Kidney capillary endothelial cell (primary cell): ENCODE measurements around the gene HBP1.
"Not testable (repeated sequence)": the region's sequence is repeated elsewhere in the genome, so short reads cannot be mapped to it uniquely, and the experiment has no call there.

Experiments
- DNase-seq: peaks from one replicate; pipeline ENCODE4 v3.0.0-alpha.2; 2018; ENCODE audit warnings: low spot score

HBP1 gene

DNA sequence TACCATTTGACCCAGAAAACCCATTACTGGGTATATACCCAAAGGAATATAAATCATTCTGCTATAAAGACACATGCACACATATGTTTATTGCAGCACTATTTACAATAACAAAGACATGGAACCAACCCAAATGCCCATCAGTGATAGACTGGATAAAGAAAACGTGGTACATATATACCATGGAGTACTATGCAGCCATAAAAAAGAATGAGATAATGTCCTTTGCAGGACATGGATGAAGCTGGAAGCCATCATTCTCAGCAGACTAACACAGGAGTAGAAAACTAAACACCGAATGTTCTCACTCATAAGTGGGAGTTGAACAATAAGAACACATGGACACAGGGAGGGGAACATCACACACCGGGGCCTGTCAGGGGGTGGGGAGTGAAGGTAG is 13.1 kb upstream of the HBP1 start:
- not testable (repeated sequence) for DNase-seq

DNA sequence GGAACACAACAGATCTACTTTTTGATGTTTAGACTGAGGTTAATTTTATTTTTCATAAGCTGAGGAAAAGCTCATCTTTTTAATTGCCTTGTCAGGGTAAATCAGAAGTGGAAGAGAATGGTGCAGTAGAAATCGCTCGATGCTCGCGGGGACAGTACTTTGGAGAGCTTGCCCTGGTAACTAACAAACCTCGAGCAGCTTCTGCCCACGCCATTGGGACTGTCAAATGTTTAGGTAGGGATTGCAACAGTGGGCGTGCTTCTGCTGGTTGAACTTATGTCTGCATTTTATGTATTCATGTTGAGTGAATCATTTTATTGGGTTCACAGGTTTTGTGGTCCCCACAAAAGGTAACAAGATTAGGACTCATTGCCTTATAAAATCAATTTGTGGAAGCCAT is 11.7 kb upstream of the HBP1 start:
- no peak for DNase-seq

DNA sequence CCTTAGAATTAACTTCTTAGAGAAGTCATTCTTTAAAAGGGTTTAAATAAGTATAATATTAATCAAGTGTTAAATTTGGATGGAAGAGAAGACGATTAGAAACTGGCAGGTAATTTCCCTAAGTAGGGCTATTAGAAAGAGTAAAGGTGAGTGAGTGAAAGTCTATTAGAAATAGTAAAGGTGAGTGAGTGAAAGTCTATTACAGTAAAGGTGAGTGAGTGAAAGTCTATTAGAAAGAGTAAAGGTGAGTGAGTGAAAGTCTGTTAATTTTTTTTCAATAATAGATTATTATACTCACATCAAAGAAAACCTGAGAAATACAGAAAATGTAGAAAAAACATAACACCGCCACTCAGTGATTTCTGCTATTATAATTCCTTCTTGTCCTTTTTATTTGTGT is 10.8 kb upstream of the HBP1 start:
- no peak for DNase-seq

DNA sequence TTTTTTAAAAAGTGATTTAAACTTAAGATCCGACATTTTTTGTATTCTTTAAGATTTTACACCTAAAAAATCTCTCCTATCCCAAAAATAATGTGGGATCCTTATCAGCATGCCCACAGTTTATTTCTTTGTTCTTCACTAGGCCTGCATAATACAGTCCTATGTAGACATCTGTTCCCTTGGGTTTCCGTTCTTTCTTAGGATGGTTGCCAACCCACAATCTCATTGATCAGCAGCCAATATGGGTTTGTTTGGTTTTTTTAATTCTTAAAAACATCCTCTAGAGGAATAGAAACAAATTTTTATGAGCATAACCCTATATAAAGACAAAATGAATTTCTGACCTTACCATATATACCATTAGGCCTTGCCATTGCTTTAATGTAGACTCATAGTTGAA is 8.4 kb upstream of the HBP1 start:
- no peak for DNase-seq

DNA sequence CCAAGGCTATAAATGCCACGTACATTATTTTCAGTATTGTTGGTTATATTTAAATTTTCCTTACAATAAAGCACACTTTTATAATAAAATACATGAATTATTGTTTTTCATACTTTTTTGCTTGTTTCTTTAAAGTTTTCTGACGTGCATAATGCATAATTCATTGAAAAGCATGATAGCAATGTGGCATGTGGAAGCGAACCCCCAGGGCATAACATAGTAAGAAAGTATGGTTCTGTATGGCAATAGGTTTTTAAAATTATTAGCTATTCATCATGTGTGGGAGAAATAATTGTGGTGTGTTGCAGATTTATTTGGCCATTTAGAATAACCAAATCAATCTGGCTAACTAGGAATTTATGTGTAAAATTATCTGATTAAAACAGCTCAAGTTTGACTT is 7.4 kb upstream of the HBP1 start:
- DNase-seq = no peak

DNA sequence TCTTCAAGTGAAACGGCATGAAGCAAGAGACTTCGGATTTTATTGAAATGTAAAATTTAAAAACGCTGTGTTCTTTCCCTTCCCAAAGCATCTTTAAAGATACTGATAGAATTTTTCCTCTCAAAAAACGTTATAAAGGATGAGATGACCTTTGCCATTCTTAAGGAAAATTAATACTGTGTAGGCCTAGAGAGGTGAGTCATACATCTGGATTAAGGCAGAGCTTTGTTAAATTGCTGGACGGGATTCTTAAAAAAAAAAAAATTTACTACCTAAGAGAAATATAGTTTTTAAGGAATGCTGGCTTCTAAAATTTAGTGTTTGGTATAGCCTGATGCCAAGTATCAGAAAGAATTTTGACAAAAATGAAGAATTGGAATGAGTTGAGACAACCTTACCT is 6.3 kb upstream of the HBP1 start:
- no peak for DNase-seq

DNA sequence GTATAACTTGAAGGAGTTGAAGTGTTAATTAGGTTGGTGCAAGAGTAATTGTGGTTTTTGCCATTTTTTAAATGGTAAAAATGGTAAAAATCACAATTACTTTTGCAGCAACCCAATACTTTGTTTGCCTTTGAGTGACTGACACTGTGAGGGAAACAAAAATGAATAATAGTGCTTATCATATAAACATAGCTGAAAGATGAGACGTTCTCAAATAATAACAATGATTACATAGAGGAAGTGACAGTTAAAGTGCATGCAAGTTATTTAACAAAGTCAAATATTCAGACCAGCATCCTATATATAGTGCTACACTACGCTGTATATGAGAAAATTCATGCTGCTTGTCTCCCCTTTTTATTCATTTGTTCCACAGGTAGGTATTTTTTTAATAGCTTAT is 4.7 kb upstream of the HBP1 start:
- peak; percentile 60 for DNase-seq

DNA sequence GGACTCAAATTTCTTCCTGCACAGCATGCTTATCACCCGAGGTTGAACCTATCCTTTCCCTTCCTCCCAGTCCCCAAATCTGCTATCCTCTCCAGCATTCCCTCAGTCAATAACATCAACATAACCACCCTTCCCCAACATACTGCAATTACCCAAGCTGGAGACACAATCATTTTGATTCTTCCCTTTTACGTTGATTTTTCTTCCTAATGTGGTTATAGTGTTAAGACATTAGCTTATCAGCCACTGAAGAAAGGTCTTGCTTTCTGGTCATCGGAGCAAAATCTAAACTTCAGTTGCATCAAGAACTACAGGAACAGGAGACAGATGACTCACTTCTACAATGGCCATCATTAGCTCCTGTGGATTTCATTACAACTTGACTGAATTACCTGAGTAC is 3.5 kb upstream of the HBP1 start:
- DNase-seq = no peak

DNA sequence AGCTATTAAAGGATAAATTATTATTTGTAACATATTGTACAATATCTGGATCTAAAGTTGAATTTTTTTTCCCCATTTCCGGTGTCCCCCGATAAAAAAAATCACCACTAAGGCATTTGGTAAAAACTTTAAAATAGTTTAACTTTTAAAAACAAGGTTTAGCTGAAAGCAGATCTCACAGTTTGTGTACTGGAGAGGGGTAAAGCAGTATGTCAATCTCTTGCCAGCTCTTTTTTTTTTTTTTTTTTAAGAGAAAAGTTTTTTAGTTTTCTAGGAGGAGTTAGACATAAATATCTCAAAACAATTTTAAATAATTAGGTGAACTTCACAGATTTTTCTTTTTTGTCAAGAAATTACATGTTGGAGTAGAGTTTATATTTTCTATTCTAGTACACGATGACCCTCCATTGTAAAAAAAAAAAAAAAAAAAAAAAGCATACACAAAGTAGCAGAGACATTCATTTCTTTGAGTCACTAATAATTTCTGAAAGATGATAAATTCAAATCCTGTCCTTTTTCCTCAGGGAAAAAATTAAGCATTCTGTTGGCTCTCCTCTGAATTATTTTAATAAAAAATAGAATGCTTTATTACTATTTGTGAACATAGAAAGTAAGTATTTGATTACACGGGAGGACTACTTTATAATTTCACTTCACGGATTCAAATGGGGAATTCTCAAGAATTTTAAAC is 1.9 kb upstream of the HBP1 start:
- DNase-seq = no peak

DNA sequence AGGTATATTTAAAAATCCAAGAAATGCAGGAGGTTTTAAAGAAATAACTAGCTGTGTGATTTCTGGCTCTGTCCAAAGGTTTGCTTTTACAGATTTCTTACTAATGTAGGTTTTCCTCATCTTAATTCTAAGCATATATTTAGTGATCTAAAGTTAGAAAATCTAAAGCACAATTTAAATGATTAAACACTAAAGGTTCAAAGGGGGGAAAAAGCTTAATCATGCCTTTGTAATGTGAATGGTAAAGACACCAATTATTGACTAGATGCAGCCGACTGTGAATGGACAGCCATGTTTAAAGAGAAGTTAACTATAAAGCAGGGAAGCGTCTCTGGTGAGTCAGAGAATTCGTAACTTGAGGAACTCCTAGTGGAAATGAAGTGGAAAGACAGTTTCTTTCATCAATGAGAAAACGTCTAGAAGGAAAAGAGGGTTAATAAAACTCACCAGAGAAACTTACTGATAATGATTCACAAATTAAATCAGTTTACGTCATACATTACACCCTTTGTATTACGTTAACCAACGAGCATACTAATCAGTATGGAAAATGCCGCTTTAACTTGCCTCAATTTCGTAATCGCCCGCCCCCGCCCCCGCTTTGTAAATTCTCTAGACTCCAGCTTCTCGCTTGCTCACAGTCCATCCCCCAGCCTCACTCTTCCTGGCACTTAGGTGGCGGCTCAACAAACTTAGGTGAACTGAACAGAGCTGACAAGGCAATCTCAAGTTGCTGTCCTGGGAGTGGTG is 1.1 kb upstream of the HBP1 start:
- DNase-seq = peak; percentile 93

DNA sequence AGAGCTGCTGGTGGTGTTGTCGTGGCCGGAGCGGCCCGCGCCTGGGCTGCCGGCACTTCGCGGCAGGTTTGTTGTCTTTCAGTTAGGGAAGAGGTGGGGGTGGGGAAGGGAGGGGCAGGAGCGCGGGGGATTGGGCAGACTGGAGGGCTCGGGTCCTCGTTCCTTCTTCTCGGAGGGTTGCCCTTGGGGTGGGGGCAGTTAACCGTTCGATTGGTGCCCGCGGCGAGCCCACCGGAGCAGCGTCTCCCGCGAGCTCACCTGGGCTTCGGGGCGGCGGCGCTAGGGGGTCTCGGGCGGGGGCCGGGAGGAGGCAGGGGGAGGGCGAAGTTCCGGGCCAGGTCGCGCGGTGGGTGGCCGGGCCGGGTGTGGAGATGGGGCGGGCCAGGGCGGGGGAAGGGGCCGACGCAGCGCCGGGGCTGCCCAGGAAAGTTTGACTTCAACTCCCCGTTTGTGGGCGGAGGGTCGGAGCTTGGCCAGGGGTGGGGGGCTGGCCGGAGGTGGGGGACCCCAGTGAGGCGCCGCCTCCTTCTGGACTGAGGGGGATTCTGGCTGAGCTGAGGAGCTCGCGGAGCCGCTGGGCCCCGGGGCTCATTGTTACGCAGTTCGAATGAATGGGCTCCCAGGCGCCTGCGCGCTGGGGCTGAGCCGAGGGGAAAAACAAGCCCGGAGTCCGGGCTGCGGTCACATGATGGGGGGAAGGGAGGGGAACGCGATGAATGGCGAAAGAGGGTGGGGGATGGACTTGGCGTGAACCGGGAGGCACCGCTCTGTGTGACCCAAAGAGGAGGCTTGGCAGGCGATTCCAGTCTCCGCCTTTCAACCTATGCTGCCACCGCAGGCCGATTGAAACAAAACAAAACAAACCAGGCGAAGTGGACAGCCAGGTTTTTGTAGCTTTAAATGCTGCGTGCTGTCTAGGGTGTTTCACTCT is 582 bp downstream of the HBP1 start:
- peak; percentile 89 for DNase-seq

DNA sequence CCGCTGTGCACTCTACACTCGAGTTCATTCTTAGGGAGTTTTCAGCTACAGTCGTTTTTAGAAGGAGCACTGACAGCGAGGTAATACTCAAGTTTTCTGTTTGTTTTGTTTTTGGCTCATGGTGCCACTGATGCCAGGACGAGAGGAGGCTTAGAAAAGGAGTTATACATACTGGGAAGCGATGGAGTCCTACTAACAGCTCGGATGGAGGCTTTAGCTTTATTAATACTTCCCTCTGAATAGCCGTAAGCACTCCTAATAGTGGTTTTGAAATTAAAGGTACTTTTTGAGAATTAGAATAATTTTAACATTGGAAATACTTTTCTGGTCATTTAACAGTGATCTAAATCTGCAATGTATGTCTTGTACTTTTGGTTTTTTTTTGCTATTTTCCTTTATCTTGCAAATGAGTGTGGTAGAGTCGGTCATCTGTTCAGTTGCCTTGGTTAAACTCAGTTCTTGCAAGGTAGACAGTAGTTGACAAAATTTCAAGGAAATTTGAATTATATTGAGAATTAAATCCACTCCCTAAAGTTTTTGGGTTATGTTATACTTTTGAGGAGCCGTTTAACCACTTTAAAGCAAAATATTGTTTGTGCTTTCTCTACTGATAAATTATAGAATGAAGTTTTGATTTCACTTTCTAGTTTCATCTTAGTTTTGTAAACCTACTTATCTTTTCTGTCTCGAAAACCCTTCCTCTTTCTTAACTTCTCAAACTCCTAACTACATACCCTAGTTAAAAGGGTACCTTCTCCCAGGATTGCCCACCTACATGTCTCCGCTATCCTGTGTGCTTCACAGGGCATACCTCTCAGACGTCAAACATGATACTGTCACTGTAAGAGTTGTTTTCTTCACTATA is 1.5 kb downstream of the HBP1 start:
- no peak for DNase-seq

DNA sequence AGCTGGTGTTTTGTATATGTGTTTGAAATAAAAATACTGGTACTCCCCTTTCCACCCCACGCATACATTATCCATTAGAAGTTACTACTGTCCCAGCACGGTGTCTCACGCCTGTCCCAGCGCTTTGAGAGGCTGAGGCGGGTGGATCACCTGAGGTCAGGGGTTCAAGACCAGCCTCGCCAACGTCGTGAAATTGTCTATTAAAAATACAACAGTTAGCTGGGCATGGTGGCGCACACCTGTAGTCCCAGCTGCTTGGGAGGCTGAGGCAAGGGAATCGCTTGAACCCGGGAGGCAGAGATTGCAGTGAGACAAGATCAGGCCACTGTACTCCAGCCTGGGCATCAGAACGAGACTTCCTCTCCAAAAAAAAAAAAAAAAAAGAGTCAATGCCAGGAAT is 2.7 kb downstream of the HBP1 start:
- no peak for DNase-seq

DNA sequence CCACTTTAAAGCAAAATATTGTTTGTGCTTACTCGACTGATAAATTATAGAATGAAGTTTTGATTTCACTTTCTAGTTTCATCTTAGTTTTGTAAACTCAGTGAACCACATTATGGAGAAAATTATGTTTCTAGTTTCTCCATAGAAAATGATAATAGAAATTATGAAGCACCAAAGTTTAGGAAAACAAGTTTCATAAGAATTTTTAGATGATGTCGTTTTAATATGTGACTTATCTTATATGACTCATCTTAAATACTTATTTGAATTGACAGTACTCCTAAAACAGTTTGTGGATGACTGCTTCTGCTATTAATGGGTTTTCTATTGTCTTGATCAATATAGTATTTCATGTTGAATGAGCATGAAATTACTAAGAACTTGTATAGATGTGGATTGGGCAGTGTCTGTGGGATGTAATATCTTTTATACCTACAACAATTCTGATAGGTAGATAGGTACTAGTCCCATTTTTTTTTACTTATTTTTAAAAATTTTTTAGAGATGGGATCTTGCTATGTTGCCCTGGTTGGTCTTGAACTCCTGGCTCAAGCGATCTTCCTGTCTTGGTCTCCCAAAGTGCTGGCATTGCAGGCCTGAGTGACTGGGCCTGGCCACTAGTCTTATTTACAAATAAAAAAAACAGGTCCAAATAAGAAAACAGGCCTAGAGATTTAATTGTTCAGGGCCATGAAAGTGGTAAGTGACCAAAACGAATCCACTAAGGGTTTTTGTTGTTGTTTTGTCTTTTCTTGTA is 3.7 kb downstream of the HBP1 start:
- DNase-seq = no peak

DNA sequence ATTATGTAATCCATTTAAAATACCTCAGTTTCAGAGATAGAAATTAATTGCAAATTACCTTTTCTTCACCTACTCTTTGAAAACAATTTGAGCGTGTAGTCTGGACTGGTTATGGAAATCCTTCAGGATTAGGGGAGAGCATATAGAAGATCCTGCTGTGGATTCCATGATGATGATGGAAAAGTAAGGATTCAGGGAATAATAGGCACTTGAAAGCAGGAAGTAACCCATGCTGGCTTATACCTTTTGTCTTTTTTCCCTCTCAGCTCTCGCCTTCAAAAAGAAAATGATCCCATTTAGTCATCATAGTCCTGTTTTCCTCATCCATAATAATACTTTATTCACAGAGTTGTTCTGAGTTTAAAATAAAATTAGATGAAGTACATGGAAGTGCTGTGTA is 4.4 kb downstream of the HBP1 start:
- no peak for DNase-seq

DNA sequence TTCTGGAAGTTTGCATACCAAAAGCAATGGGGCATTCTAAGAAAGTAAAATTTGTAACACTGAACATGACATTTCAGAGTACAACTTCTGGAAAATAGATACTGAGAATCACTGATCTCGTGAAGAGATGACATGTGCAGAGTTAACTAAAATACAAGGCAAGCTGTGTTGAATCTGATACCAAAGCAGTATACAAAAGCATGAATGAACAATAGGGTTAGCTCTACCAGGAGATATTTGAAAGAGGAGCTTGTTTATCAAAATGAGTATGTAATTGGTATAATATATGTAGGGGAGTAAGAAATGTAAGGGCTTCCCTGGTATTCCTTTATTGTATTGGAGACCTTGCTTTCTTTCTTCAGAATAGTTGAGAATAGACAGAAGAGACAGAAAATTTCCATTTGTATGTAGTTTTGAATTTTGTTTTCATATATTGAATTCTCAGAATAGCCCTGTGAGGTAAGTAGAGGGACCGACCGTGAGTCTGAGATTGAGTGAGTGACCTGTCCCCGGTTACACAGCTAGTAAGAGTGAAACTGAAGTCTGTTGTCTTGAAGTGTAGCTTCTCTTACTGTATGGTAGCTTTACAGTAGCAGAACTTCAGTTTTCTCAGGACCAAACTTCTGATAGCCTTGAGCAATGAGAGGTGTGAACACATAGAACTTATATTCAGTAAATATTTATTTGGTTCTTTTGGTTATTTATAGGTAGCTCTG is 5.0 kb downstream of the HBP1 start:
- no peak for DNase-seq

DNA sequence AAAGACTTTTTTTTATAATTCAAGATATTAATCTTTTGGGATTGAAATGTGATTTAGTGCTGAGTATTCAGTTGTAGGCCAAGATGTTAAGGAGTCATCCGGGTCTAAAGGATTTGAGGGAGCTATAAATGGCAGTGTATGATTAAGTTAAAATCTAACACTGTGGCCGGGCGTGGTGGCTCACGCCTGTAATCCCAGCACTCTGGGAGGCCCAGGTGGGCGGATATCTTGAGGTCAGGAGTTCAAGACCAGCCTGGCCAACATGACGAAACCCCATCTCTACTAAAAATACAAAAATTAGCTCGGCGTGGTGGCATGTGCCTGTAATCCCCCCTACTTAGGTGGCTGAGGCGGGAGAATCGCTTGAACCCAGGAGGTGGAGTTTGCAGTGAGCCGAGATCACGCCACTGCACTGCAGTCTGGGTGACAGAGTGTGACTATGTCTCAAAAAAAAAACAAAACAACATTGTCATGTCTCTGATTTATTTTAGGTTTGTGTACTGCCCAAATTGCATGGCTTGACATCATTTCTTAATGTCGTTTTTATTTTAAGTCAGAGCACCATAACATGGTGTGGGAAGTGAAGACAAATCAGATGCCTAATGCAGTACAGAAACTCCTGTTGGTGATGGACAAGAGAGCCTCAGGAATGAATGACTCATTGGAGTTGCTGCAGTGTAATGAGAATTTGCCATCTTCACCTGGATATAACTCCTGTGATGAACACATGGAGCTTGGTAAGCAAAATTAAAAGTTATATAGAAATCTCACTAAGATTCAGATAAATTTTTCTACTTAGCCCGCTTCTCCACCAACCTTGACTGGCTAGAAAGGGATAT is 10.7 kb downstream of the HBP1 start:
- DNase-seq = no peak

DNA sequence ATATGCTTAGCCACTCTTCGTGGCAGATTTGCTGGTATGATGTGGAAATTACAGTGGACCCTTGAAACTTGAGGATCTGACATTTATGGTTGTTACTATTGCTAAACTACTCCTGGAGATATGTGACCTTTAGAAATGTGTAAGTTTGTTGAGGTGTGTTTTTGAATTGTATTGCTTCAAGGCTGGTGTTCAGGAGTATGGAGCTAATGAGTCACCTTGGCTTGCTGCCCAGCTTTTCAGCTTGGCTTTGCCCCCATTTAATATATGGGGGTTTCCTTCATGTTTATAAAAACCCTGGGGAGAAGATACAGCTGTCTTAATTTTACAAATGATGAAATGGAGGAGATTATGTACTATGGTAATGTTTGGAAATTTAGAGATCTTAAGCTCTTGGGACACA is 11.6 kb downstream of the HBP1 start:
- DNase-seq = no peak

DNA sequence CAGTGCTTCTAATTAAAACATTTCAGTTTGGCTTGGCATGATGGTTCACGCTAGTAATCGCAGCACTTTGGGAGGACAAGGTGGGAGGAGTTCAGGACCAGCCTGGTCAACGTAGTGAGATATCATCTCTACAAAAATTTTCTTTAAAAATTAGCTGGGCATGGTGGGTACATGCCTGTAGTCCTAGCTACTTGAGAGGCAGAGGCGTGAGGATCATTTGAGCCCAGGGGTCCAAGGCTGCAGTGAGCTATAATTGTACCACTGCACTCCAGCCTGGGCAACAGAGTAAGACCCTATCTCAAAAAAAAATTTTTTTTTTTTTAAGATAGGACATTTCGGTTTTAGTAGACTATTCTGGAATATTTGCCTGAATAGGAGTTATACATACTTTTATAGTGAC is 12.4 kb downstream of the HBP1 start:
- DNase-seq = no peak

DNA sequence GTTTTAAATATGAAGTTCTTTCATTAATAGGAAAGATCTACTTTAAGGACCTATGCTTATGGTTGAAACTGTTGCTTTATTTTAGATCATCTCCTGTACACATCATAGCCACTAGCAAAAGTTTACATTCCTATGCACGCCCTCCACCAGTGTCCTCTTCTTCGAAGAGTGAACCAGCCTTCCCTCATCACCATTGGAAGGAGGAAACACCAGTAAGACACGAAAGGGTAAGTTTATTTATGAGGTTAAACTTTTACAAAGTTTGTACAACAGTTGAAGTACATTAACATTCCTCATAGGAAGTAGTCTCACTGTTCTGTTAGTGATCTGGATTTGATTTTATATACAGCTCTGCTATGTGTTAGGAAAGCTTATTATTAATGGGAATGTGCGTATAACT is 16.9 kb downstream of the HBP1 start:
- DNase-seq = no peak
